ENCODE results near the gene ERH. TPM values are rescaled to one million over a fixed set of nuclear protein-coding genes. Genes with fewer than 3 reads are reported as not detected.

Gene ERH
- total RNA-seq, 1 donor from 2014 or later = 410 TPM

DNA sequence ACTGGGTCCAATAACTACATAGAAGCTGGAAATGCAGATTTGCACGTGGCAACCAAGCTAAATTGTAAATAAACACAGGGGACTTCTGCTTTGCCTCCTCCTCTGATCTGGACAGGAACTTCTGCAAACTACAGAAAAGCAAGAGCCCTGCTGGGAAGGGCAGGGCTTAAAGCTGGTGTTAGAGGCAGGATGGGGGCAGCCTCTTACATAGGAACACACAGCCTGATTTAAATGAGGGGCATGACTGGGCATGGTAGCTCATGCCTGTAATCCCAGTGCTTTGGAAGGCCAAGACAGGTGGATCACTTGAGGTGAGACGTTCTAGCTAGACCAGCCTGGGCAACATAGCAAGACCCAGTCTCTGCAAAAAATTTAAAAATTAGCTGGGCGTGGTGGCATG, 46.7 kb downstream of the ERH start:
- Mint-ChIP-seq H3K4me1 (ENCODE audit: low read depth) (peaks cover 14% of the 10 kb centered on the region), H3K36me3 (ENCODE audit: low read depth) (peaks cover 3% of the 10 kb centered on the region), H3K9me3 (no peaks in the 10 kb centered on the region), H3K27me3 (ENCODE audit: low read depth) (peaks cover 2% of the 10 kb centered on the region), H3K4me3 (ENCODE audit: low read depth) (no peak overlapping the region), H3K27ac (no peak overlapping the region)
- intact Hi-C loops (cut with micrococcal nuclease) = no loop called here
- no peak for DNase-seq (ENCODE audit: low spot score)

DNA sequence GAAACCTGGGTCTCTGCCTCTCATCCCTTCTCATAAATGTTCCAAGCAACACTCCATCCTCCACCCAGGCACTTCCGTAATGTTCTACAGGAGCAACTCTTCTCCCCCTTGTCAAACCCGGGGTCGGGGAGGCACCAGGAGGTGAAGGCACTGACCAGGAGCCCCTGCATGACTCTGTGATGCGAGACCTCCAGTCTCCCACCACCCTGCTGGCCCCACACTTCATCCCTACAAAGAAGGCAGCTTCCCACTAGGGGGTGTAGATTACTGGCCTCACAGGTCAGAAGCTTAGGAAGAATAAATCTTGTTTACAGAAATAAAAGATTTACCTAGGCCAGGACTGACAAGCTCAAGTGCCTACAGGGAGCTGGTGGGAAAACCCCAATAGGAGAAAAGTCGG, 47.2 kb downstream of the ERH start:
- Mint-ChIP-seq H3K4me3 (ENCODE audit: low read depth) (no peak overlapping the region), H3K9me3 (no peaks in the 10 kb centered on the region), H3K27me3 (ENCODE audit: low read depth) (peaks cover 2% of the 10 kb centered on the region), H3K4me1 (ENCODE audit: low read depth) (peaks cover 14% of the 10 kb centered on the region), H3K36me3 (ENCODE audit: low read depth) (peaks cover 3% of the 10 kb centered on the region), H3K27ac (no peak overlapping the region)
- DNase-seq (ENCODE audit: low spot score) = no peak
- intact Hi-C loops (cut with micrococcal nuclease) = no loop called here

DNA sequence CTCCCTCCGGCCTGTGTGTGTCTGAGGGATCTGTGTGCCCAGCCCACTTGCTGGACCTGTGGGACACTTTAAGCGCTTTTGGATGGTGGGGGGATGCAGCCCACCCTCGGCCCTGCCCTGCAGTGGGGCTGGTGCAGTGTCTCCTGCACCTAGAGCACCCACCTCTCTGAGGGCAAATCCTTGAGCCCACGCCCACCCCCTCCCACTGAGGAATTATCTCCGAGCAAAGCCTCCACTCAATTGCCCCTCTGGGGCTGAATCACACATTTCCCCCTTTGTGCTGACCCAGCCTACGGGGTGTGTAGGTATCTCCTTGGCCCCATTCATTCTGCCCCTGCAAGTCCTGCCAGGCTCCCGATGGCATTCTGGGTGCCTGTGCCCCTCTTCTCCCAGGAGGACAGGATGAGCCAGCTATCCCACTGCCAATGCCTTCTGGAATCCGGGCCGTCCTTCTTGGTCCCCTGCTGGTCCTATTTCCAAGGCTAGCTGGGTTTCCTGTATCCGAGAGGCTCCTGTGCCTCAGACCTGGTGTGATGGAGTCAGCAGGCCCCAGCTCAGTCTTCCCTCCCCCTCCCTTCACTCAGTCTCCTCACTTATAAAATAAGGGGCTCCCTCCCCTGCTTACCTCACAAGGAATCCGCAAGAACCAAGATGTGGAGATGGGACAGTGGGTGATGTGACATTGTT, 48.9 kb downstream of the ERH start:
- Mint-ChIP-seq H3K4me1 (ENCODE audit: low read depth) (peaks cover 5% of the 10 kb centered on the region), H3K9me3 (no peaks in the 10 kb centered on the region), H3K4me3 (ENCODE audit: low read depth) (no peak overlapping the region), H3K27ac (no peak overlapping the region), H3K27me3 (ENCODE audit: low read depth) (peaks cover 2% of the 10 kb centered on the region), H3K36me3 (ENCODE audit: low read depth) (peaks cover under 1% of the 10 kb centered on the region)
- no peak for DNase-seq (ENCODE audit: low spot score)
- intact Hi-C loops (cut with micrococcal nuclease) = no loop called here

DNA sequence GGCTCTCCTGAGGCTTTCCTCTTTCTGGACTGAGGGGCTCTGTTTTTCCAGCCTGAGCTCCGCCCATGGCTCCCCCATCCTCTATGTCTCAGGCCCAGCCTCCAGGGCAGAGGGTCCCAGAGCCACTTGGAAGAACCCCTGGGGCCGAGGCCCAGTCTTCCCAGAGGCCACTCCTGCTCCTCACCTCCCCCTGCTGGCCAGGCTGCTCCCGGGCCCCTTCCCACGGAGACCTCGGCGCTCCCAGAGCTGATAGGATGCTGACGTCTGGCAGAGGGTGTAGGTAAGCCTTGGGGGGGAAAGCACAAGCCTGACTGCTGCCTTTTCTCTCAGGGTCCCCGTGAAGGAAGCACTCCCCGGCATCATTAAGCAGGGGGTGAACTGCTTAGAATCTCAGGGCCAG, 51.4 kb downstream of the ERH start:
- intact Hi-C loops (cut with micrococcal nuclease) = no loop called here
- H3K4me1 Mint-ChIP-seq (ENCODE audit: low read depth) = no peaks in the 10 kb centered on the region
- H3K27me3 Mint-ChIP-seq (ENCODE audit: low read depth) = peaks cover 2% of the 10 kb centered on the region
- no peaks in the 10 kb centered on the region for H3K36me3 Mint-ChIP-seq (ENCODE audit: low read depth)
- H3K4me3 Mint-ChIP-seq (ENCODE audit: low read depth) = no peak overlapping the region
- H3K27ac Mint-ChIP-seq = no peak overlapping the region
- no peaks in the 10 kb centered on the region for H3K9me3 Mint-ChIP-seq
- DNase-seq (ENCODE audit: low spot score) = no peak

DNA sequence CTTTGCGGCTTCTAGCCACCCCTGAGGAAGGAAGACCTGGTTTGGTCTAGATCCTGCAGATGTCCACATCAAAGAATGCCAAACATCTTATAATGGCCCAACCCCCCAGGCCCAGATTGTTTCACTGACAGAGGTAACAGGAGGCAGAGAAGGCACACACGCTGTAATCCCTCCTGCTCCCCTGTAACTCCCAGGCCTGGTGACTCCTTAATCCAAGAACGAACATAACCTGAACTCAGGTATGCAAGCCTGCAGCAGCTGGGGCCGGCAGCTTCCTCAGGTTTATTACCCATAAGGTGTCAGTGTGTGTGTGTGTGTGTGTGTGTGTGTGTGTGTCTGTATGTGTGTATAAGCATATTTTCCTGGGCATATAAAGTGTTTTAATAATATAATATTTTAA, 52.7 kb downstream of the ERH start:
- DNase-seq (ENCODE audit: low spot score) = no peak
- Mint-ChIP-seq H3K9me3 (no peaks in the 10 kb centered on the region), H3K4me3 (ENCODE audit: low read depth) (no peak overlapping the region), H3K4me1 (ENCODE audit: low read depth) (no peaks in the 10 kb centered on the region), H3K27ac (no peak overlapping the region), H3K27me3 (ENCODE audit: low read depth) (peaks cover 9% of the 10 kb centered on the region), H3K36me3 (ENCODE audit: low read depth) (no peaks in the 10 kb centered on the region)
- intact Hi-C loops (cut with micrococcal nuclease) = no loop called here

DNA sequence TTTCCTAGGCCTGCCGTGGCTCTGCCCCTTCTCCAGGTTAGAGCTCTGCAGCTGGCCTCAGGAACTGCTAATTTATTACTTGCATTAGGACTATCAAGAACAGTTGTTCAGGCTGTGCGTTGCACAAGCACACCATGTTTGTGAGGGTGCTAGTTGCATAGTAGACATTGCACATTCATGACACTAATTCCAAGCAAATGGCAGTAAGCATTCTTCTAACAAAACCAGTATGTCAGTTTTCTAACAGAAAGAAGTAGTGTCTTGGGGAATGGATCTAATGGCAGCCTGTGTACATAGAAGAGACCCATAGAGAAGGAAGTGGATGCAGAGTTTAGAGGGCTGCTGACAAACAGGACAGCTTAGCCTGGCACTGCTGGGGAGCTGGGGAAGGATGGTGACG, 53.9 kb downstream of the ERH start:
- no peaks in the 10 kb centered on the region for H3K36me3 Mint-ChIP-seq (ENCODE audit: low read depth)
- no peak overlapping the region for H3K4me3 Mint-ChIP-seq (ENCODE audit: low read depth)
- H3K4me1 Mint-ChIP-seq (ENCODE audit: low read depth) = no peaks in the 10 kb centered on the region
- intact Hi-C loops (cut with micrococcal nuclease) = no loop called here
- H3K27ac Mint-ChIP-seq = no peak overlapping the region
- peaks cover 7% of the 10 kb centered on the region for H3K27me3 Mint-ChIP-seq (ENCODE audit: low read depth)
- no peak for DNase-seq (ENCODE audit: low spot score)
- no peaks in the 10 kb centered on the region for H3K9me3 Mint-ChIP-seq

DNA sequence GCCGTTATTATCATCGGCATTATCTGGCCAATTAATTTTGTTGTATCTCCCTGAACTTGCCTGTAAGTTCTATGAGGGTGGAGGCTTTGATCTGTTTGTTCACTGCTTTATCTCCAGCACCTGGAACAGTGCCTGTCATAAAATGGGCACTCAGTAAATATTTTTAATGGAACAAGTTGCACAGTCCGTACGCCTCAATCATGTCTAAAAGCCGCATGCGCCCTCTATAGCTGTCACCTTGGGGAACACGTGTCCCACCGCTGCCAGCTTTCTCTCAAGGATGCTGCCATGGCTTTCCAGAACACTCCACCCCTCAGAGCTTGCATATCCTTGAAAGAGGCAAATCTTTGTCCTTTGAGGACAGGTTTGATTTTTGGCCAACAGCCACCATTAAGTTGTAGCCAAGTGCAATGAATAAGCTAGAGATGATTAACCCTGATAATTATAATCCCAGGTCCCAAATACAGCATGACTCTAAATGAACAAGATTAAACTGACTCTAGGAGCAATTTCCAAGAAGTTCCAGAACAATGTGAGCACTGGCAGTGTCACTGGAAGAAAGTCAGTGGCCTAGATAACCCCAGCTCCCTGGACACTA, 55.1 kb downstream of the ERH start:
- DNase-seq (ENCODE audit: low spot score) = no peak
- Mint-ChIP-seq H3K36me3 (ENCODE audit: low read depth) (no peaks in the 10 kb centered on the region), H3K4me1 (ENCODE audit: low read depth) (no peaks in the 10 kb centered on the region), H3K27ac (no peak overlapping the region), H3K9me3 (no peaks in the 10 kb centered on the region), H3K27me3 (ENCODE audit: low read depth) (peaks cover 7% of the 10 kb centered on the region), H3K4me3 (ENCODE audit: low read depth) (no peak overlapping the region)
- intact Hi-C loops (cut with micrococcal nuclease) = no loop called here

DNA sequence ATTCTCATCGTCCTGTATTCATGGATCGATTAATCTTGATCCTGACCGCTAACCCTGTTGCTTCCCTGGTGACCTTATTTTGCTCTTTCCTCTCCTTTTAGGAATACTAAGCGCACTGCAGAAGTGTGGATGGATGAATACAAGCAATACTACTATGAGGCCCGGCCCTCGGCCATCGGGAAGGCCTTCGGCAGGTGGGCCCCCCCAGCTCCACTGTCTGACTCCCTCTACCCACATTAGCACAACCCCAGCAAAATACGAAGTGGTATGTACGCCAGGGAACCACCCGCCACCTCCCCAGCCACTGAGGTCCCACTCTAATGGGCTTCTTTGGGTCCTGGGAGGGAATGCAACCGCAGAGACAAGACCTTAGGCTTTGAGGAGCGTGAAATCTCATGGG, 58.7 kb downstream of the ERH start:
- Mint-ChIP-seq H3K4me1 (ENCODE audit: low read depth) (no peaks in the 10 kb centered on the region), H3K27me3 (ENCODE audit: low read depth) (peaks cover 10% of the 10 kb centered on the region), H3K4me3 (ENCODE audit: low read depth) (no peak overlapping the region), H3K9me3 (no peaks in the 10 kb centered on the region), H3K27ac (no peak overlapping the region), H3K36me3 (ENCODE audit: low read depth) (no peaks in the 10 kb centered on the region)
- DNase-seq (ENCODE audit: low spot score) = no peak
- intact Hi-C loops (cut with micrococcal nuclease) = no loop called here

DNA sequence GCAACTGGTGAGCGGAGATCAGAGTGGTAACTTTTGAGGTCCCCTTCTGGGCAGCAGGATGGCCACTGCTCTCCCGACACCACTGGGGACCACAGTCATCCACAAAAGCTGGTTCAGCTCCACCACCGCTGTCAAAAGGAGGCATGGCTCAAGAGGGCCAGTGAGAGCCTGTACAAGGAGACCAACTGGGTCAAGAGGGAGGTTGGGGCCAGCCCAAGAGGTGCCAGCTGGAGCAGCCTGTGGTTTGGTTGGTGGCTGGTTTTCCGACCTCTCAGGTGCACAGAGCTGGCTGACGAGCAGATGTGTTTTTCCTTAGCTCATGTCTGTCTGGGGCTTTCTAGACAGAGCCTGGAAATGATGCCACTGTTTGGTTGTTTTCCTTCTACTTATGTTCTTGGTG, 60.1 kb downstream of the ERH start:
- Mint-ChIP-seq H3K36me3 (ENCODE audit: low read depth) (no peaks in the 10 kb centered on the region), H3K4me3 (ENCODE audit: low read depth) (no peak overlapping the region), H3K9me3 (no peaks in the 10 kb centered on the region), H3K4me1 (ENCODE audit: low read depth) (no peaks in the 10 kb centered on the region), H3K27me3 (ENCODE audit: low read depth) (peaks cover 10% of the 10 kb centered on the region), H3K27ac (no peak overlapping the region)
- intact Hi-C loops (cut with micrococcal nuclease) = no loop called here
- DNase-seq (ENCODE audit: low spot score) = no peak

DNA sequence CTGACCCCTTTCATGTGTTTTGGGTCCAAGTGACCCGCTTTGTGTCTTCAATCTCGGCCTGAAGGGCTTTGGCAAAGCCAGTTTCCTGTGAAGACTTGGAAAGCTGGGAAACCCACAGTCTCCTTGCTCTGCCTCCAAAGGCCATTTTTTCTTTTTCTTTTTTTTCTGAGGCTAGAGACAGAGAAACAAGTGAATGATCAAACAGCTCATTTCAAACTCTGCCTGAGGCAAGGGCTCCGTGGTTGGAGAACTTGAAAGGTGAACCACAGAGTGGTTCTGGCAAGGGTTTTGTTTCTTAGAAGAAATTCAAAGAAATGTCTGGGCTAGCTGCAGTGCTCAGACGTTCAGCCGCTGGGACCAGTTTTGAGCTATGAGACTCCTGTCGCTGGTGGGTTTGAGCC, 62.7 kb downstream of the ERH start:
- H3K4me1 Mint-ChIP-seq (ENCODE audit: low read depth) = no peaks in the 10 kb centered on the region

DNA sequence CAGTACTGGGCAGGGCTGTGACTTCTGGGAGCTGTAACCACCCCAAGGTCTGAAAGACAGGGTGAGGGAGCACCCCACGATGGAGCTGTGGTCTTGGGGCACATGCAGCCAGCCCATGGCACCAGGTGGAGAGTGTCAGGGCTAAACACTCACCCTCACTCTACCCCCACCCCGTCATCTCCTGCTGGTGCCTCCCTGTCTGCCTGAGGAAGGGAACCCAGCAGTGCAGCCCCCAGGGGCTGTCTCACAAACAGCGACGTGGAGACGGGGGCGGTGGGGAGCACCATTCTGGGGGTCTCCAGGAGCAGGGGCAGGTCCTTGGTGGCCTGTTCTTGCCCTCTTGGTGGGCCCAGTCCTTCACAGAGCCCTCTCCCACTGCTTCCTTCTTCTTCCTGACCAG, 63.5 kb downstream of the ERH start:
- Mint-ChIP-seq H3K9me3 (no peaks in the 10 kb centered on the region), H3K27ac (no peak overlapping the region), H3K4me3 (ENCODE audit: low read depth) (no peak overlapping the region), H3K4me1 (ENCODE audit: low read depth) (no peaks in the 10 kb centered on the region), H3K36me3 (ENCODE audit: low read depth) (no peaks in the 10 kb centered on the region), H3K27me3 (ENCODE audit: low read depth) (peaks cover 3% of the 10 kb centered on the region)
- no peak for DNase-seq (ENCODE audit: low spot score)
- intact Hi-C loops (cut with micrococcal nuclease) = no loop called here

More for the DNA sequence above, 62.7 kb downstream of the ERH start:
- intact Hi-C loops (cut with micrococcal nuclease) = no loop called here
- Mint-ChIP-seq H3K27ac (no peak overlapping the region), H3K36me3 (ENCODE audit: low read depth) (no peaks in the 10 kb centered on the region), H3K27me3 (ENCODE audit: low read depth) (peaks cover 3% of the 10 kb centered on the region), H3K9me3 (no peaks in the 10 kb centered on the region), H3K4me3 (ENCODE audit: low read depth) (no peak overlapping the region)
- DNase-seq (ENCODE audit: low spot score) = no peak

DNA sequence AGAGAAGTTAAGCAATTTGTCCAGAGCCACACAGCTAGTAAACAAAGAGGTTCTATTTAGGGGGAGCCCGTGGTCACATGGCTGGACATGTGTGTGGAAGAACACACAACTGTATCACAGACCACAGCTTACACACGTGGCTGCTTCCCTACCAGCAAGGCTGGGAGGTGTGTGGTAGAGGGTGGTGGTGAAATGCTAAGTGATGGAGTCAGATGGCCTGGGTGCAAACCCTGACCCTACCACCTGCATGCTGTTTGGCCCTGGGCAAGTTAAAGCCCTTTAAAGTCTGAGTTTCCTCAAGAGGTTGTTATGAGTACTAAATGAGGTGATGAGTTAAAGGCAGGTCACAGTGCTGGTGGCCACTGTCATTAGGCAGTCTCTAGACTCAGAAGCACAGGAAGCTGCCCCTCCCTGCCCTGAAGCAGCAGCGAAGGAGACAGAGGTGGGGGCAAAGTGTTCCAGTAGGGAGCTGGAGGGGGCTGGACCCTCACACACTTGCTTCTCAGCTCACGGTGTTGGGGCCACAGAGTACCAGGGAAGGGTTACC, 64.2 kb downstream of the ERH start:
- Mint-ChIP-seq H3K36me3 (ENCODE audit: low read depth) (no peaks in the 10 kb centered on the region), H3K27ac (no peak overlapping the region), H3K9me3 (no peaks in the 10 kb centered on the region), H3K4me1 (ENCODE audit: low read depth) (no peaks in the 10 kb centered on the region), H3K4me3 (ENCODE audit: low read depth) (no peak overlapping the region), H3K27me3 (ENCODE audit: low read depth) (peaks cover 3% of the 10 kb centered on the region)
- intact Hi-C loops (cut with micrococcal nuclease) = no loop called here
- no peak for DNase-seq (ENCODE audit: low spot score)

DNA sequence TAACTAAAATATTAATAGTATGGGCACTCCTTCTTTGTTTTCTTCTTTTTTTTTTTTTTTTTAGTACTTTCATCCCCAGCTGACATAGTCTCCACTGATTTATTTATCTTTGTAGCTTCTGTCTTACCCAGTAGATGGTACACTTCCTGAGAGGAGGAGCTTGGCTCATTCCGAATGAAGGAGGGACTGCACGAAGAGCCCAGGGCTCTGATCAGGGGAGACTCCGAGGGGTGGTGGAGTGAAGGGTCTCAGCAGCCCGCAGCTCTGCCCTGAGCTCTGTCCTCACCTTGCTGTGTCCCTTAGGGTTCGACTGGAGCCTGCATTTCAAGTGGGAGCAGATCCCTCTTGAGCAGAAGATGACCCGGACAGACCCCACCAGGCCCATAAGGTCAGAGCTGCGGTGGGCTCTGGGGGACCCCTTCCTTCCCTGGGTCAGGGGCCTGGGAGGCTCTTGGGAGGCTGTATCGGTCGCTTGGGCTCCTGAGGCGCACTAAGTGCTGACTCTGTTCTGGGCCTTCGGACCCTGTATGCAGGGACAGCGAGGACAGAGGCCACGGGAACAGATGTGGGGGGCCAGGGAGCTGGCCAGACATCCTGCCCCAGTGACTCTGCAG, 65.2 kb downstream of the ERH start:
- no peaks in the 10 kb centered on the region for H3K4me1 Mint-ChIP-seq (ENCODE audit: low read depth)
- H3K27me3 Mint-ChIP-seq (ENCODE audit: low read depth) = peaks cover 3% of the 10 kb centered on the region
- H3K4me3 Mint-ChIP-seq (ENCODE audit: low read depth) = no peak overlapping the region
- no peak for DNase-seq (ENCODE audit: low spot score)
- H3K36me3 Mint-ChIP-seq (ENCODE audit: low read depth) = no peaks in the 10 kb centered on the region
- intact Hi-C loops (cut with micrococcal nuclease) = no loop called here
- no peak overlapping the region for H3K27ac Mint-ChIP-seq
- H3K9me3 Mint-ChIP-seq = no peaks in the 10 kb centered on the region

Data from activated T-helper 2 cell treated with anti-CD3 and anti-CD28 coated beads, Interferon-gamma antibody, Interleukin-2, Interleukin-4, amounts not matched to agents 10 μg/mL and 5 μg/mL and 100 μg/mL, durations not matched to agents 14 hours and 24 hours and 36 hours (primary cell).